Endodermal cell (in vitro differentiated cells): ENCODE measurements around the gene ENAH. TPM values are rescaled to one million over a fixed set of nuclear protein-coding genes. Genes with fewer than 3 reads are reported as not detected.
A peak's percentile ranks its signal among the peaks of the same experiment; 100 is the strongest.

Experiments
- DNase-seq: peaks from one replicate; pipeline ENCODE4 v3.0.0-alpha.2; 2017
- H3K27ac ChIP-seq: 2 replicates; pipeline ENCODE4 v1.5.1; 2013; ENCODE audit warnings: mild to moderate bottlenecking, low read depth, low read length, moderate library complexity
- H3K27me3 ChIP-seq: 2 replicates; pipeline ENCODE4 v1.6.1; 2013; ENCODE audit warnings: mild to moderate bottlenecking, low read length, moderate library complexity; ENCODE audit not compliant: insufficient read depth, control insufficient read depth, poor library complexity, severe bottlenecking
- H3K36me3 ChIP-seq: 2 replicates; pipeline ENCODE4 v1.7.0; 2013; ENCODE audit warnings: mild to moderate bottlenecking, low read length, moderate library complexity; ENCODE audit not compliant: control insufficient read depth, insufficient read depth
- H3K4me1 ChIP-seq: one replicate; pipeline ENCODE4 v1.7.0; 2013; ENCODE audit warnings: low read length; ENCODE audit not compliant: control insufficient read depth, insufficient read depth
- H3K4me3 ChIP-seq: 2 replicates; pipeline ENCODE4 v1.5.1; 2013; ENCODE audit warnings: mild to moderate bottlenecking, low read length, moderate library complexity
- H3K9ac ChIP-seq: 2 replicates; pipeline ENCODE4 v1.6.1; 2013; ENCODE audit warnings: mild to moderate bottlenecking, low read length, moderate library complexity; ENCODE audit not compliant: poor library complexity, severe bottlenecking; ENCODE audit errors: extremely low read depth
- H3K9me3 ChIP-seq: 2 replicates; pipeline ENCODE4 v1.6.1; 2013; ENCODE audit warnings: mild to moderate bottlenecking, low read length, moderate library complexity; ENCODE audit not compliant: control insufficient read depth
- H3K27ac Mint-ChIP-seq: 2 replicates; pipeline ENCODE4 v1.8.0; 2020; ENCODE audit warnings: mixed read lengths
- H3K27me3 Mint-ChIP-seq: 2 replicates; pipeline ENCODE4 v1.8.0; 2021; ENCODE audit warnings: mild to moderate bottlenecking, mixed read lengths; ENCODE audit not compliant: insufficient read depth
- H3K36me3 Mint-ChIP-seq: 2 replicates; pipeline ENCODE4 v1.8.0; 2020; ENCODE audit warnings: low read depth, mixed read lengths
- H3K4me1 Mint-ChIP-seq: 2 replicates; pipeline ENCODE4 v1.8.0; 2020; ENCODE audit warnings: mixed read lengths
- H3K4me3 Mint-ChIP-seq: 2 replicates; pipeline ENCODE4 v1.8.0; 2020; ENCODE audit warnings: mild to moderate bottlenecking, moderate library complexity, mixed read lengths
- H3K9me3 Mint-ChIP-seq: 2 replicates; pipeline ENCODE4 v1.8.0; 2020; ENCODE audit warnings: mild to moderate bottlenecking, mixed read lengths
- CTCF ChIP-seq: fragments of 200-600 bp; sonication (generic); conservative IDR thresholded peaks from 2 replicates; pipeline ENCODE4 v1.5.0; 2021; ENCODE audit warnings: antibody characterized with exemption, mild to moderate bottlenecking
- WGBS, 2 experiments: methylation state at CpG; one replicate each; pipeline versions ENCODE4 v1.1.5 to v1.1.7; 2013; ENCODE audit warnings: missing lambda C conversion rate in 2 of 2, mixed read lengths in 1 of 2; ENCODE audit not compliant: insufficient coverage in 1 of 2, insufficient read length in 1 of 2; 5-methylcytosine and 5-hydroxymethylcytosine counted together
- total RNA-seq, 2 donors: library from RNA; stranded (reverse); fragmentation: NEBNext Ultra II Directional in 1 of 2; extraction: Animal tissue kit (Norgen Biotek cat#: 25700) in 1 of 2; gene quantifications; 2 replicates in 1 of 2; 3 replicates in 1 of 2; pipeline ENCODE4 v1.2.1, GENCODE V29; 2021

The ENAH gene
- total RNA-seq, 2 donors from 2014 or later = 263 to 267 TPM

DNA sequence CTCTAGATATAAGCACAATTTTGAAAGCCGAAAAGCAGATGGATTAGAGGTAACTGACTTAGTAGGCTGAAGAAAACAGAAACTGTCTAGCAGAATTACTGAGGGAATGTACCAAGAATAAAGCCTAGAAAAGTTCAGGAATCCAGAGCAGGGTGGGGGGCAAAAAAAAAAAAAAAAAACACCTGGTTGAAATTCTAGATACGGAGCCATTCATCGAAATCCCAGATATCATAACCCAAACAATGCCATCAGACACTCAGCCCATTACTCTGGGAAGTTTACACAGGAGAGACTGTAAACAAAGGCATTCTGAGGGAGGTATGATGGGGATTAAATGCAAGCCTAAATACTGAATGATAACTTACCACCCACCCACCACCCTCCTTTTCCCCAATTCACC lies 45.6 kb downstream of the ENAH start:
- WGBS, 2 experiments = 86 to 96% methylated on average over 1 of the region's 3 CpGs
- Mint-ChIP-seq H3K27ac (peak overlapping the region; percentile 67), H3K4me3 (peak overlapping the region; percentile 27), H3K9me3 (no peaks in the 10 kb centered on the region), H3K27me3 (no peaks in the 10 kb centered on the region), H3K36me3 (peaks cover 18% of the 10 kb centered on the region), H3K4me1 (peaks cover 49% of the 10 kb centered on the region)
- Histone ChIP-seq H3K9ac (no peak overlapping the region), H3K9me3 (no peaks in the 10 kb centered on the region), H3K27ac (no peak overlapping the region), H3K4me1 (peaks cover 2% of the 10 kb centered on the region), H3K36me3 (peaks cover 20% of the 10 kb centered on the region), H3K27me3 (no peaks in the 10 kb centered on the region), H3K4me3 (peak overlapping the region; percentile 3)
- TF ChIP-seq CTCF = no peak
- no peak for DNase-seq

- Histone ChIP-seq H3K9me3 (peaks cover 26% of the 10 kb centered on the region), H3K36me3 (peaks cover 35% of the 10 kb centered on the region), H3K4me3 (no peak overlapping the region), H3K4me1 (peaks cover 2% of the 10 kb centered on the region), H3K27ac (no peak overlapping the region), H3K27me3 (no peaks in the 10 kb centered on the region), H3K9ac (no peak overlapping the region)
- H3K4me3 Mint-ChIP-seq = no peak overlapping the region
- H3K27me3 Mint-ChIP-seq = no peaks in the 10 kb centered on the region
- peaks cover 37% of the 10 kb centered on the region for H3K36me3 Mint-ChIP-seq
- TF ChIP-seq CTCF = no peak
- H3K4me1 Mint-ChIP-seq = peaks cover 37% of the 10 kb centered on the region
- no peak overlapping the region for H3K27ac Mint-ChIP-seq
- H3K9me3 Mint-ChIP-seq = peaks cover 20% of the 10 kb centered on the region
- no peak for DNase-seq
Observed at GRCh38 chr1:225603538-225604354, 49.2 kb downstream of the ENAH start.

GRCh38 chr1:225602590-225603206 lies 50.2 kb downstream of the ENAH start:
- Histone ChIP-seq H3K4me1 (peaks cover under 1% of the 10 kb centered on the region), H3K9ac (no peak overlapping the region), H3K4me3 (peak overlapping the region; percentile 8), H3K27ac (no peak overlapping the region), H3K9me3 (peaks cover 26% of the 10 kb centered on the region), H3K36me3 (peaks cover 35% of the 10 kb centered on the region), H3K27me3 (no peaks in the 10 kb centered on the region)
- Mint-ChIP-seq H3K4me3 (no peak overlapping the region), H3K27ac (peak overlapping the region; percentile 58), H3K9me3 (peaks cover 20% of the 10 kb centered on the region), H3K4me1 (peaks cover 29% of the 10 kb centered on the region), H3K36me3 (peaks cover 39% of the 10 kb centered on the region), H3K27me3 (no peaks in the 10 kb centered on the region)
- no CpG with 5 or more reads among the region's 1 CpG for WGBS, 2 experiments
- TF ChIP-seq CTCF = no peak
- no peak for DNase-seq
